ENCODE data around the gene MICALL2. TPM values are rescaled to one million over a fixed set of nuclear protein-coding genes. Genes with fewer than 3 reads are reported as not detected.

Gene MICALL2
- total RNA-seq, 1 experiment from 2014 or later, result 15.7 TPM

DNA sequence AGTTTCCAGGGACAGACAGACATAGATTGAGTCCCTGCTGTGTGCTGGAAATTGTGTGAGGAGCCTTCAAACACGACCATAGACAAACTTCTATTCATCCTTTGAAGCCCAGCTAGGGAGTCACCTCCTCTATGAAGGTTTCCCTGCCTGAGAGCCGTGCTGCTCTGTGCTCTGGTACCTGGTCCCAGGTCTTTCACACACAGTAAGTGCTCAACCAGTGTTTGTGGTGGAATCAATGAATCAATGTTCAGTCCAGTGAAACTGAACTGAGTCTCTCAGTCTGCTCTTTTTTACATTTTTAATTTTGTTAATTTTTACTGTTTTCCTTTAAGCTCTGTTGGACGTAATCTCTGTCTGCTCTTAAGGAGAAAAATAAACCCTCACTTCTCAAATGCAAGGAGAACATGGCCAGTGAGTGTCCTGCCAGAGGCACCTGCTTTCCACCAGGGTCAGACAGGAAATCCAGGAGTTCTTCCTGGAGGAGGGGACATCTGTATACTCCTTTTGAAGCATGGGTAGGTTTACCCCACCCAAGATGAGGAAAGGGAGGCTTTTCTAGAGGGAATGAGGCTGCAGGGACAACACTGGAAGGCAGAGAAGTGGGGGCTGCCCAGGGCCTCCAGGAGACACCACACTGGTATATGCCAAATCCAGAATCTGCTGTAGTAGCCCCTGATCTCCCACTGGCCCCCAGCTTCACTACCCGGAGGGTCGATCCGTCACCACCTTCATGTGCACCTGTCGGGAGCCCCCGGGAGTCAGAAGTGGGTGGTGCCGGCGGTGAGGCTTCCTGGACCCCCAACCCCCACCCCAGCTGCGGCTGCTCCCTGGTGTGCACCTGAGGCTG is 56.3 kb downstream of the MICALL2 start:
- ATAC-seq (no peak), DNase-seq (ENCODE audit: low spot score) (no peak)
- TF ChIP-seq, protein P1, sequence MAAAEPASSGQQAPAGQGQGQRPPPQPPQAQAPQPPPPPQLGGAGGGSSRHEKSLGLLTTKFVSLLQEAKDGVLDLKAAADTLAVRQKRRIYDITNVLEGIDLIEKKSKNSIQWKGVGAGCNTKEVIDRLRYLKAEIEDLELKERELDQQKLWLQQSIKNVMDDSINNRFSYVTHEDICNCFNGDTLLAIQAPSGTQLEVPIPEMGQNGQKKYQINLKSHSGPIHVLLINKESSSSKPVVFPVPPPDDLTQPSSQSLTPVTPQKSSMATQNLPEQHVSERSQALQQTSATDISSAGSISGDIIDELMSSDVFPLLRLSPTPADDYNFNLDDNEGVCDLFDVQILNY (CRISPR knock-in tag; IDR thresholded peaks at IDR 0.05), result 0 out of 2 replicates have a peak, but pooled peaks have one; percentile 3
- TF ChIP-seq, protein P2, sequence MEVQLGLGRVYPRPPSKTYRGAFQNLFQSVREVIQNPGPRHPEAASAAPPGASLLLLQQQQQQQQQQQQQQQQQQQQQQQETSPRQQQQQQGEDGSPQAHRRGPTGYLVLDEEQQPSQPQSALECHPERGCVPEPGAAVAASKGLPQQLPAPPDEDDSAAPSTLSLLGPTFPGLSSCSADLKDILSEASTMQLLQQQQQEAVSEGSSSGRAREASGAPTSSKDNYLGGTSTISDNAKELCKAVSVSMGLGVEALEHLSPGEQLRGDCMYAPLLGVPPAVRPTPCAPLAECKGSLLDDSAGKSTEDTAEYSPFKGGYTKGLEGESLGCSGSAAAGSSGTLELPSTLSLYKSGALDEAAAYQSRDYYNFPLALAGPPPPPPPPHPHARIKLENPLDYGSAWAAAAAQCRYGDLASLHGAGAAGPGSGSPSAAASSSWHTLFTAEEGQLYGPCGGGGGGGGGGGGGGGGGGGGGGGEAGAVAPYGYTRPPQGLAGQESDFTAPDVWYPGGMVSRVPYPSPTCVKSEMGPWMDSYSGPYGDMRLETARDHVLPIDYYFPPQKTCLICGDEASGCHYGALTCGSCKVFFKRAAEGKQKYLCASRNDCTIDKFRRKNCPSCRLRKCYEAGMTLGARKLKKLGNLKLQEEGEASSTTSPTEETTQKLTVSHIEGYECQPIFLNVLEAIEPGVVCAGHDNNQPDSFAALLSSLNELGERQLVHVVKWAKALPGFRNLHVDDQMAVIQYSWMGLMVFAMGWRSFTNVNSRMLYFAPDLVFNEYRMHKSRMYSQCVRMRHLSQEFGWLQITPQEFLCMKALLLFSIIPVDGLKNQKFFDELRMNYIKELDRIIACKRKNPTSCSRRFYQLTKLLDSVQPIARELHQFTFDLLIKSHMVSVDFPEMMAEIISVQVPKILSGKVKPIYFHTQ (CRISPR knock-in tag; IDR thresholded peaks at IDR 0.05), result no peak
- TF ChIP-seq IRF2 (CRISPR knock-in tag; IDR thresholded peaks at IDR 0.05; ENCODE audit: borderline replicate concordance, low read depth) (no peak), ZNF138 (CRISPR knock-in tag; conservative IDR thresholded peaks at IDR 0.05) (0 out of 2 replicates have a peak, but pooled peaks have one; percentile 35)
- POLR2A ChIA-PET, result no interaction called here
- H3K4me1 Mint-ChIP-seq, result peaks cover 11% of the 10 kb centered on the region
- H3K27ac Mint-ChIP-seq, result no peak overlapping the region
- no peaks in the 10 kb centered on the region for H3K9me3 Mint-ChIP-seq
- H3K36me3 Mint-ChIP-seq, result no peaks in the 10 kb centered on the region
- CTCF ChIA-PET, result interaction anchor here (0.8 to 3.0 kb wide), 13 partner anchors 10 to 226 kb away, joined by 3 to 20 read pairs (median 5); no protein-coding TSS in a partner anchor
- H3K4me3 Mint-ChIP-seq, result peak overlapping the region; percentile 71
- H3K27me3 Mint-ChIP-seq (ENCODE audit: low read depth), result peaks cover 43% of the 10 kb centered on the region

DNA sequence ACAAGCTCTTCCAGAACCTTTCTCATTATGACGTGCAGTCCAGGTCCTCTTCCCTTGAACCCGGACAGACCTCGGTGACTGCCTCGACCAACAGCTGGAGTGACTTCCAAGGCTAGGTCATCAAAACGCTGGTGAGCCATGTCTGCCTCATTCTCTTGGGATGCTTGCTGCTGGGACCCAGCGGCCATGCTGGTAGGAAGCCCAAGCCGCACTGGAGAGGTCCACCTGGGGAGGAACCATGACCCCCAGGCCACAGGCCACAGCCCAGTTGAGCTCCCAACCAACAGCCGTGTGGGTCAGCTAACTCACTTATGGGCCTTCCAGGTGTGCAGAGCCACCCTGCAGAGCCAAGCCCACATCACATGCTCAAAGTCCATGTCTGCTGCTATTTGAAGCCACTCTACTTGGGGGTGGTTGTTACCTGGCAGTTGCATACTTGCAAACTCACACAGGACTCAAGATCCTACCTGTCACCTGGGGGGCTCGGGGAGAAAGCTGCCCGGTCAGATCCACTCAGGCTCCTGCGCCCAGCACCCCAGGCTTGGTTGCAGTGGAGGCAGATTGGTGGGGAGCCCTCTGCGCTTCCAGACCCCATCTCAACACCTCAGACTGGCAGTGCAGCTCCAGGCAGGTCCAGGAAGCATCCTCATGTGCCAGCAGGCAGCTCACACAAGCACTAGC is 57.0 kb downstream of the MICALL2 start:
- Mint-ChIP-seq H3K9me3 (peaks cover 5% of the 10 kb centered on the region), H3K4me1 (peaks cover 11% of the 10 kb centered on the region), H3K27ac (no peak overlapping the region), H3K4me3 (no peak overlapping the region), H3K27me3 (ENCODE audit: low read depth) (peaks cover 47% of the 10 kb centered on the region), H3K36me3 (no peaks in the 10 kb centered on the region)
- CTCF ChIA-PET, result interaction anchor here (1.7 to 2.4 kb wide), 4 partner anchors 10 to 154 kb away, joined by 4 to 8 read pairs (median 6); no protein-coding TSS in a partner anchor
- TF ChIP-seq, protein P3, sequence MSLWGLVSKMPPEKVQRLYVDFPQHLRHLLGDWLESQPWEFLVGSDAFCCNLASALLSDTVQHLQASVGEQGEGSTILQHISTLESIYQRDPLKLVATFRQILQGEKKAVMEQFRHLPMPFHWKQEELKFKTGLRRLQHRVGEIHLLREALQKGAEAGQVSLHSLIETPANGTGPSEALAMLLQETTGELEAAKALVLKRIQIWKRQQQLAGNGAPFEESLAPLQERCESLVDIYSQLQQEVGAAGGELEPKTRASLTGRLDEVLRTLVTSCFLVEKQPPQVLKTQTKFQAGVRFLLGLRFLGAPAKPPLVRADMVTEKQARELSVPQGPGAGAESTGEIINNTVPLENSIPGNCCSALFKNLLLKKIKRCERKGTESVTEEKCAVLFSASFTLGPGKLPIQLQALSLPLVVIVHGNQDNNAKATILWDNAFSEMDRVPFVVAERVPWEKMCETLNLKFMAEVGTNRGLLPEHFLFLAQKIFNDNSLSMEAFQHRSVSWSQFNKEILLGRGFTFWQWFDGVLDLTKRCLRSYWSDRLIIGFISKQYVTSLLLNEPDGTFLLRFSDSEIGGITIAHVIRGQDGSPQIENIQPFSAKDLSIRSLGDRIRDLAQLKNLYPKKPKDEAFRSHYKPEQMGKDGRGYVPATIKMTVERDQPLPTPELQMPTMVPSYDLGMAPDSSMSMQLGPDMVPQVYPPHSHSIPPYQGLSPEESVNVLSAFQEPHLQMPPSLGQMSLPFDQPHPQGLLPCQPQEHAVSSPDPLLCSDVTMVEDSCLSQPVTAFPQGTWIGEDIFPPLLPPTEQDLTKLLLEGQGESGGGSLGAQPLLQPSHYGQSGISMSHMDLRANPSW (CRISPR knock-in tag; conservative IDR thresholded peaks at IDR 0.05; ENCODE audit: low read depth), result no peak
- TF ChIP-seq CREM (CRISPR knock-in tag; IDR thresholded peaks at IDR 0.05), result no peak
- TF ChIP-seq PRRX2 (CRISPR knock-in tag; IDR thresholded peaks at IDR 0.05), result no peak
- TF ChIP-seq SMAD3 (CRISPR knock-in tag; IDR thresholded peaks at IDR 0.05; ENCODE audit: borderline replicate concordance), result no peak
- no peak for TF ChIP-seq ZNF219 (CRISPR knock-in tag; IDR thresholded peaks at IDR 0.05; ENCODE audit: borderline replicate concordance)
- no peak for TF ChIP-seq TP53 (CRISPR knock-in tag; IDR thresholded peaks at IDR 0.05)
- no peak for TF ChIP-seq EMX1 (CRISPR knock-in tag; IDR thresholded peaks at IDR 0.05)
- ATAC-seq (no peak), DNase-seq (ENCODE audit: low spot score) (no peak)
- POLR2A ChIA-PET, result no interaction called here

DNA sequence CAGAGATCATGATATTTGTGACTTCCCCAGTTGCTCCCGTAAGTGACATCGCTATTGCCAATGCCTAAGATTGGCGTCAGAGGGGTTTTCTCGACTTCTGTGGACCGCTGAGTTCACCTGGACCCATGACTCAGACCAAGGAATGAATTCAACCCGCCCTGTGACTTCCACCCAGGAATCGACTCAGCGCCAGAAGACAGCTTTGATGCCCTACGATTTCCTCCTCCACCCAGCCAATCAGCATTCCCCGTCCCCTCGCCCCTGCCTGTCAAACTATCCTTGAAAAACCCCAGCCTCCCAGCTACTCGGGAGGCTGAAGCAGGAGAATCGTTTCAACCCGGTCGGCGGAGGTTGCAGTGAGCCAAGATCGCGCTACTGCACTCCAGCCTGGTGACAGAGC is 58.3 kb downstream of the MICALL2 start:
- POLR2A ChIA-PET, result no interaction called here
- Mint-ChIP-seq H3K27ac (no peak overlapping the region), H3K9me3 (peaks cover 16% of the 10 kb centered on the region), H3K4me1 (peaks cover 11% of the 10 kb centered on the region), H3K27me3 (ENCODE audit: low read depth) (peaks cover 47% of the 10 kb centered on the region), H3K4me3 (no peak overlapping the region), H3K36me3 (no peaks in the 10 kb centered on the region)
- ATAC-seq (no peak), DNase-seq (ENCODE audit: low spot score) (no peak)
- CTCF ChIA-PET, result interaction anchor here (0.9 to 2.4 kb wide), 6 partner anchors 12 to 174 kb away, joined by 3 to 8 read pairs (median 5); no protein-coding TSS in a partner anchor
- TF ChIP-seq TCF7 (CRISPR knock-in tag; IDR thresholded peaks at IDR 0.05; ENCODE audit: low read depth) (no peak), SOX15 (CRISPR knock-in tag; IDR thresholded peaks at IDR 0.05) (no peak), SMAD3 (CRISPR knock-in tag; IDR thresholded peaks at IDR 0.05; ENCODE audit: borderline replicate concordance) (no peak), ZNF671 (CRISPR knock-in tag; IDR thresholded peaks at IDR 0.05) (no peak), NFYB (CRISPR knock-in tag; conservative IDR thresholded peaks at IDR 0.05; ENCODE audit: low read depth) (no peak), ZNF232 (CRISPR knock-in tag; IDR thresholded peaks at IDR 0.05) (no peak), NFE2L1 (CRISPR knock-in tag; IDR thresholded peaks at IDR 0.05) (no peak), FOXP1 (CRISPR knock-in tag; IDR thresholded peaks at IDR 0.05; ENCODE audit: borderline replicate concordance) (no peak), GRHL2 (CRISPR knock-in tag; IDR thresholded peaks at IDR 0.05; ENCODE audit: insufficient replicate concordance, severe bottlenecking) (no peak)
- TF ChIP-seq, protein P4, sequence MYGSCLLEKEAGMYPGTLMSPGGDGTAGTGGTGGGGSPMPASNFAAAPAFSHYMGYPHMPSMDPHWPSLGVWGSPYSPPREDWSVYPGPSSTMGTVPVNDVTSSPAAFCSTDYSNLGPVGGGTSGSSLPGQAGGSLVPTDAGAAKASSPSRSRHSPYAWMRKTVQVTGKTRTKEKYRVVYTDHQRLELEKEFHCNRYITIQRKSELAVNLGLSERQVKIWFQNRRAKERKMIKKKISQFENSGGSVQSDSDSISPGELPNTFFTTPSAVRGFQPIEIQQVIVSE (CRISPR knock-in tag; IDR thresholded peaks at IDR 0.05; ENCODE audit: borderline replicate concordance), result no peak
- TF ChIP-seq, protein P5, sequence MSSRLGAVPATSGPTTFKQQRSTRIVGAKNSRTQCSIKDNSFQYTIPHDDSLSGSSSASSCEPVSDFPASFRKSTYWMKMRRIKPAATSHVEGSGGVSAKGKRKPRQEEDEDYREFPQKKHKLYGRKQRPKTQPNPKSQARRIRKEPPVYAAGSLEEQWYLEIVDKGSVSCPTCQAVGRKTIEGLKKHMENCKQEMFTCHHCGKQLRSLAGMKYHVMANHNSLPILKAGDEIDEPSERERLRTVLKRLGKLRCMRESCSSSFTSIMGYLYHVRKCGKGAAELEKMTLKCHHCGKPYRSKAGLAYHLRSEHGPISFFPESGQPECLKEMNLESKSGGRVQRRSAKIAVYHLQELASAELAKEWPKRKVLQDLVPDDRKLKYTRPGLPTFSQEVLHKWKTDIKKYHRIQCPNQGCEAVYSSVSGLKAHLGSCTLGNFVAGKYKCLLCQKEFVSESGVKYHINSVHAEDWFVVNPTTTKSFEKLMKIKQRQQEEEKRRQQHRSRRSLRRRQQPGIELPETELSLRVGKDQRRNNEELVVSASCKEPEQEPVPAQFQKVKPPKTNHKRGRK (CRISPR knock-in tag; IDR thresholded peaks at IDR 0.05; ENCODE audit: borderline replicate concordance), result no peak
